HG03139 (cell line): Measurements from ENCODE around the gene CEP128.
"Not testable (repeated sequence)": the region's sequence is repeated elsewhere in the genome, so short reads cannot be mapped to it uniquely, and the experiment has no call there.

Experiments used
- ATAC-seq: cut with Tn5 transposase; IDR thresholded peaks from one replicate; pipeline ENCODE4 v1.9.1; 2021; ENCODE audit not compliant: unreplicated experiment

Gene CEP128

DNA sequence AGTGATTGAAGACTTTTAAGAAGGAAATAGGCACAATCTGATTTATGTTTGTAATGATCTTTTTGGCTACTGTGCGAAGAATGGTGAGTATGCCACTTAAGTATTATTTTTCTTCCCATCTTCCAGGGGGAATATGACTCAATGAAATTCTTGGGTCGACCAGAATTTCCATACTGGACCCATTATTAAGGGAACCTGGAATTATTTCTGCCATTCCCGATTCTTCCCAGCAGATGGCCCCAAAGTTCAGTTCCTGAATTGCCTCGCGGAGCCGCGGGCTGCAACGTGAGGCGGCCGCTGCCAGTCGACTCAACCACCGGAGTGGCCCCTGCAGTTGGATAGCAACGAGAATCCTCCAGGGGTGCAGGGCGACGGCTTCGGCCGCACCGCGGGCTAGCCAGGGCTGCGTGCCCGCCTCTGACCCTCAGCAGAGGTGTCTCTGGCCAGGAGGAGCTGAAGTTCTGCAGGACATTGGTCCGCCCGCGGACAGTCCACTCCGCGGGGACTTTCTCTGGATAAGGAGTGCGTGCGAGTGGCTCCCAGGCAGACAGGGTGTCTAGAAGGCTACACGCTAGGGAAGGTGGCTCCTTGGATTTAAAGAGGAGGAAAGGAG lies 13.3 kb upstream of the CEP128 start:
- ATAC-seq, result no peak

DNA sequence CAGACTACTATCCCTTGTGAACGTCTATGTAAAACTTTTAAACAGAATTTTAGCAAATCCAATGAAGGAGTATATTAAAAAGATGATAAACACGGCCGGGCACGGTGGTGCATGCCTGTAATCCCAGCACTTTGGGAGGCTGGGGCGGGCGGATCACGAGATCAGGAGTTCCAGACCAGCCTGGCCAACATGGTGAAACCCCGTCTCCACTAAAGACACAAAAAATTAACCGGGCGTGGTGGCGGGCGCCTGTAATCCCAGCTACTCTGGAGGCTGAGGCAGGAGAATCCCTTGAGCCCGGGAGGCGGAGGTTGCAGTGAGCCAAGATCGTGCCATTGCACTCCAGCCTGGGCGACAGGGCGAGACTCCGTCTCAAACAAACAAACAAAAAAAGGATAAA lies 11.7 kb upstream of the CEP128 start:
- ATAC-seq, result not testable (repeated sequence)

DNA sequence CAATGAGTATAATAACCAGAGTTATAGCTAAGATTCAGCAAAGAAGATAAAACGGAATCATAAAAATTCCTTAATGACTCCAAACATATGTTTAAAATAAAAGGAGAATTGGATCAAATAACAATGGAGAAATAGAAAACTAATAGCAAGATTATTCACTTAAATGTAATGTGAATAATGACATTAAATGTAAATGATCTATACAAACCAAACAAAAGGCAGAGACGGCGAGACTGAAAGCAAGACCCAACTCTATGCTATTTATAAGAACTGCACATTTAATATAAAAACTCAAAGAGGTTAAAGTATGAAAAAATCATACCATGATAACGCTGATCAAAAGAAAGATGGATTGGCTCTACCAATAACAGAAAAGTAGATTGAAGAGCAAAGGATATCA lies 10.0 kb upstream of the CEP128 start:
- ATAC-seq, result no peak

DNA sequence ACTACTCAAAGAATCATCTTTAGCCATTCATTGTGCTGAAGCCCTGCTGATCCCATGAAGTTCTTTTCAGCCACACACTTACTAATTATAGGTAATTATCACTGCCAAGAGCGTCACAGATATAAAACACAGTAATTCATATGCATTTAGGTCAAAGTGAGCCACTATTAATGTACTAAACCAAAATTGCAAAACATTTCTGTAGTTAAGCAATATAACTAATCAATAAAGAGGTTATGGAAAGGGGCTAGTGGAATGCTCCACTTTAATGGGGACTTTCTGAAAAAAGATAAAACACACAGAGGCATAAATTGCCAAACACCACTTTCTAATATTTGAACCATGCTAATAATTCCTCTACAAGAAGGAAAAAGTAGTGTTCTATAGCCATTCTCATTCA lies 6.8 kb upstream of the CEP128 start:
- ATAC-seq, result no peak

DNA sequence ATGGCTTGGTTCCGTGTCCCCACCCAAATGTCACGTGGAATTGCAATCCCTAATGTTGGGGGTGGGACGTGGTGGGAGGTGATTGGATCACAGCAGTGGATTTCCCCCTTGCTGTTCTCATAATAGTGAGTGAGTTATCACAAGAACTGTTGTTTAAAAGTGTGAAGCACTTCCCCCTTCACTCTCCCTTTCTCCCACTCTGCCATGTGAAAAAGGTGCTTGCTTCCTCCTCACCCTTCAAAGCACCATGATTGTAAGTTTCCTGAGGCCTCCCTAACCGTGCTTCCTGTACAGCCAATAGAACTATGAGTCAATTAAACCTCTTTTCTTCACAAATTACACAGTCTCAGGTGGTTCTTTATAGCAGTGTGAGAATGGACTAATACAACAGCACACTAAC lies 5.3 kb upstream of the CEP128 start:
- no peak for ATAC-seq

DNA sequence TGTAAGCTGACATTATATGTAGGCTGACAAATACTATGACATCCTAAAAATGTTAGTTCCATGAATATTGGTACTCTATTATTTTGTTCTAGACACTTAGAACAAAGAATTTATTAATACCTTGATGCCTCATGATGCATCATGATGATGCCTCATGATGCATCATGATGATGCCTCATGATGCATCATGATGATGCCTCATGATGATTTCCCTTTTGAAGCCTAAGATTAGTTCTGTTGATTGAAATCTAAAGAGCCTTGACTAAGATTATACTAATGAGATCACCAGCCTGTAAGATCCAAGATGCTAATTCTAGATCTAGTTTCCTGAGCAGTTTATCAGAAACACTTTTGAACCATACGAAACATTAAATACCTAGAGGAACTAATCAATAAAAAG lies 4.6 kb upstream of the CEP128 start:
- ATAC-seq, result no peak

DNA sequence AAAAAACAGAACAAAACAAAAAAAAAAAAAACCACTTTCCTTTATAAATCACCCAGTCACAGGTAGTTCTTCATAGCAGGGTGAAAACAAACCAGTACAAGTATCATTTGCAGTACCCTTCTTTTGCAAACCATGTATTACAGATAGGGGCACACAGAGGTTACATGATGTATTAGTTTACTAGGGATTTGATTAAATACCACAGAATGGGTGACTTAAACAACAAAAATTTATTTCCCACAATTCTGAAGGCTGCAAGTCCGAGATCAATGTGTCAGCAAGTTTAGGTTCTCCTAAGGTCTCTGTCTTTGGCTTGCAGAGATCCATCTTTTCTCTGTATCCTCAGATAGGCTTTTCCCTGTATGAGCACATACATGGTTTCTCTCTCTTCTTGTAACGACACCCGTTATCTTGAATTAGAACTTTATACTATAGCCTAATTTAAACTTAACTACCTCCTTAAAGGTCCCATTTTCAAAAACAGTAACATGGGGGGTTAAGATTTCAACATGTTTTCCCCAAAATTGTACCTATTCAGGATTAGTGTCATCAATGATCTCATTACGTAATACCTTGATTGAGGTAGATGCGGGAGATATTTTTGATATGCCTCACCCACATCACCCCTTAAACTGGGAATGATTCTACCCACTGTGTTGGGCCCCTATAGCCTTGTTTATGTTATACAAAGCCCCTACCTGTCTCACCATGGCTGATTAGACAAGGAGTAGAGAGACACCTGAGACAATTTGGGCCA lies 3.5 kb upstream of the CEP128 start:
- ATAC-seq, result no peak

DNA sequence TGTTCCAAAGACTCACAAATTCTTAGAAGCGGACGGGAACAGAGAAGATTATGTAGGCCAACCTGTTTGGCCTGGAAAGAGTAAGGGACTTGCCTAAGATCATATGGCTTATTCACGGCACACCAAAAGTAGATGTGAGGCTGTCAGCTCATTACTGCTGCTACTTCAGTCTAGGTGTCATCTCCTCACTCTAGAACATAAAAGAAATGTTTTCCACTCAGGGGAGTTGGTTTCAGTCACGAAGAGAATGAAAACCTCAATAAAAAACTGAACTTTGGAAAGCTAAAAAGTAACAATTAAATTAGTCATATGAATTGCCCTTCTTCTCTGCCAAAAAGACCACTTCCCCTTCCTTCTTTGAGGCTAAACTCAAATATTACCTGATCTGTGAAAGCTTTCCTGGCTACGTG lies 658 bp upstream of the CEP128 start:
- peak; percentile 11 for ATAC-seq

DNA sequence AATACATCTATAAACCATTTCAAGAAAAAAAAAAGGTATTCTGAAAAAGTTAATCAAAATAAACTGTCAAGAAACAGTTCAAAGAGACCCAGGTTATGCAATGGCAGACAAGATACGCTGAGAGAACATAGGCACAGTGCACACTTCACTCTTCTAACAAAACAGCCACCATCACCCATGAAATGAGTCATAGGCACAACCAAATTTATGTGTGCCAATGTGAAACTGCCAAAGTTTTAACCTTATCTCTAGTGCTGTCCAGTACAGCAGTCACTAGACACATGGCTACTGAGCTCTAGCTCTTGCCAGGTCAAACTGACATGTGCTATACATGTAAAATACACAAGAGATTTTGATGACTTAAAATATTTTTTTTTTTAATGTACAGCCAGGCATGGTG lies 1.4 kb downstream of the CEP128 start:
- peak; percentile 23 for ATAC-seq

DNA sequence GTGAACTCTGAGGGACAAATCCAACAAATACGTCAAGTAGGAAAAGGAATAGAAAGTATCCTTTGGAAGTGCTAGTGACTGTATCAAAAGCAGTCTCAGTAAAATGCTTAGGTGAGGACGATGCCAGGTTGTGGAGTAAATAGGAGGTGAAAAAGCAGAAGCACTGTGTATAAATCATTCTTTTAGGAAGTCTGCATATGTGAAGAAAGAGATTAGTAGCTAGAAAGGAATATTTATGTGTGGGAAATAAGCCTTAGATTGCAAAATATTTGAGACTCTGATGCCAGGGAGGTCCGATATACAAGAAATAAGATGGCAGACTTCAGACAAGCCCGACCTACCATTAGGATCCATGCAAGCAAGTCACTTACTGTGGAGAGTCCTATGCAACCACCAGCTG lies 7.9 kb downstream of the CEP128 start:
- ATAC-seq, result no peak

DNA sequence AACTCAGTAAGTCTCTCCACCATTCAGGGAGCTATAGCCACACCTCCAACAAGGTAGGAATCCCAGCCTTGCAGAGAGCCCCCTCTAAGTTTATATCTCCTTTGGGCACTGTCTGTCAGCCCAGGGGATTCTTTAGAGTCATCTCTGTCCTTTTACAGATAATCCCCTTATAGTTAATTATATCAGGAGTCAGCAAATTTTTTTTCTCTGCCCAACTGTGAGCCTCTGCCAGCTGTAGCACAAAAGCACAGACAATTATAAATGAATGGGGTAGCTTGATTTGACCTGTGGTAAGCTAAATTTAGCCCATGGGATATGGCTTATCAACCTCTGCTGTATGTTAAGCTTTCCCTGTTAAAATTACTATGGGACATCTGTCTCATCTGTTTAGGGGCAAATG lies 8.3 kb downstream of the CEP128 start:
- ATAC-seq, result no peak

DNA sequence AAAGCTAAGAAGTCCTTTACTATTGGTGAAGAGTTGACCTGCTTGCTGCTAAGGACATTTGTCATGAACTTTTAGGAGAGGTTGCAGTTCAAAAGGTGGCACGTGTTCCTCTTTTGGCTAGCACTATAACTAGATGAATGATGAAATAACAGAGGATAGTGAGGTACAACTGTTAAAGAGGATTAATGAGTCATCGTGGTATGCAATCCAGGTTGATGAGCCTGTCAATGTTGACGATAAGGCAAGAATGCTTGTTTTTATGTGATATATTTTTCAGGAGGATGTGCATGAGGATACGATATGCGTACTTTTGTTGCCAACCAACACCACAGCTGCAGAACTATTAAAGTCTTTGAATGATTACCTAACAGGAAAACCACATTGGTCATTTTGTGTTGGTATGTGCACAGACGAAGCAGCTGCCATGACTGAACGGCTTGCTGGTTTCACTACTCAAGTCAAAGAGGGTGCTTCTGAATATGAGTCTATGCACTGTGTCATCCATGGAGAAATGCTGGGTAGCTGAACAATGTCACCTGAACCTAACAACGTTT lies 10.6 kb downstream of the CEP128 start:
- peak; percentile 98 for ATAC-seq

DNA sequence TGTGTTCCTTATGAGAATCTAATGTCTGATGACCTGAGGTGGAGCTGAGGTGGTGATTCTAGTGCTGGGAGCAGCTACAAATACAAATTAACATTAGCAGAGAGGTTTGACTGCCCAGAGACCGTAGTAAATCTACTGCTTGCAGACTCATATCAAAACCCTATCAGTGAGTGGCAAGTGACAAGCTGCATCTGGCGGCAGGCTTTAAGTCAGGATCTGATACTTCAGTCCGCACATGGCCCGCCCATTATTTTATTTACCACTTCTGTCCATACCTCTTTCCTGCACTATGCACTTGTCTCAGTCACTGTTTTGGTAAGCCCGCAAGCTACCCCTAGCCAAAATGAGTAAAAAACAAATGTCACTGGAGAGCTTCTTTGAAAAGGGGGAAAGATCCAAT lies 11.4 kb downstream of the CEP128 start:
- ATAC-seq, result no peak

DNA sequence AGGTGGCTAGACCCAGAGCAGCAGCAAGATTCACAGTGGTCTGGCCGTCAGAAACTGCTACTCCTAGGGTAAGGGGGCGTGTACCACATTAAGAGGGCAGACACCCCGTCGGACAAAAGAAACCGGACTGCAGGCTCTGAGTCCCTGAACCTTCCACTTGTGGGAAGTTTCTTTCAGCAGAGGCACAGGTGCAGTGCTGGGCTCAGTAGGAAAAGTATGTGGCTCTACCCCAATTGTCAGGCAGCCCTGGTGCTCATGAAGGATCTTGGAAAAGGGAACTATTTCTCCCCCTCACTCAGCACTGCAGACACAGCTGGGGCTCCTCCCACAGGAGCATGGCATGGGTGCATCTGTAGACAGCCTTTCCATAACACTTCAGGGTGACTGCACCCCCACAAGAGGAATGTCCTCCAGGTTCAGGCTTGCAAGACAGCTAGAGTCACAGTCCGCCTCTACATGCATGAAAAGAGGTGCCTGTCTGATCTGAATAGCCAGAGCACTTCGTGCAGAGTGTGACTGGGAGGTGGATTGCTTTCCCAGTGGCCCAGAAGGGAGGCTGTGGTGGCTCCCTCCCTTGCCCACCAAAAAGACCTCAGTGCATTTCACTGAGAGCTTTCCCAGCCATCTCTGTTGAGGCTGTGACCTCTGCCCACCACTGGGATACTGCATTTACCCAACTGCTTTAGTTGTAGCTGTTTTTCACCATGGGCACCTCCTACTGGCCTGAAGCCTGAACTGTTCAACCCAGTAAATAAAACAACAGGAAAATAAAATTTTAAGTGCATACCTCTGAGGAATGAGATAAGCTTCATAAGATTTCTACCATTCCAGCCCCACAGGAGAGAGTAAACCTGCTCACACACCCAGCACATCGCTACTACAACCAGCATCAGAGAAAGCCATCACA lies 14.2 kb downstream of the CEP128 start:
- no peak for ATAC-seq

DNA sequence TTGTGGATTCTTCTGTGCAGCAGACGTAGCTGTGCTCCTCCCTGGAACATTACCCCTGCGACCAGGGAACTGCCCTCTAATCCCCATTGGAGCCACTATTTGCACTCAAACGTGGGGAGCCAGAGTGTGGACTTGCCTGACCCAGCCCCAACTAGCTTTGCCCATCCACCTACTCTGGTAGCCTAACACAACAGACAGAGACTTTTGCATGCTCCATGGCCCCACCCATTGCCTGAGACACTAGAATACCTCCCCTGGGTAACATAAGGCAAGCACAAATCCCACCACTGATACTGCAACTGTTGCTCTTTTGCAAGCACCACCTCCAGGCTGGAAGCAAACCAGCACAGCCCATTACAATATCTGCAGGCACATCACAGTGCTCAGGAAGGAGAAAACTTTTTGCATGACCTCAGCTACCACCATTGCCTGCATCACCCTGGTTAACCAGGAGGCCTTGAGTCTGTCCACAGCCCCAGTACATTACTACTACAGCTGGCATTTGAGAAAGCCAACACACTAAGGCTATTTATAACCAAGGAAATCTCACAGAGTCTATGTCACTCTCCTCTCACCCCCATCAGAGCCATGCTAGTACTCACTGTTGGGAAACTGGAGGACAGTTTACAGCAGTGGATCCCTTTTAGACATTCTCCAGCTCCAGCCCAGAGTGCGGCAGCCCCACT lies 15.0 kb downstream of the CEP128 start:
- no peak for ATAC-seq

DNA sequence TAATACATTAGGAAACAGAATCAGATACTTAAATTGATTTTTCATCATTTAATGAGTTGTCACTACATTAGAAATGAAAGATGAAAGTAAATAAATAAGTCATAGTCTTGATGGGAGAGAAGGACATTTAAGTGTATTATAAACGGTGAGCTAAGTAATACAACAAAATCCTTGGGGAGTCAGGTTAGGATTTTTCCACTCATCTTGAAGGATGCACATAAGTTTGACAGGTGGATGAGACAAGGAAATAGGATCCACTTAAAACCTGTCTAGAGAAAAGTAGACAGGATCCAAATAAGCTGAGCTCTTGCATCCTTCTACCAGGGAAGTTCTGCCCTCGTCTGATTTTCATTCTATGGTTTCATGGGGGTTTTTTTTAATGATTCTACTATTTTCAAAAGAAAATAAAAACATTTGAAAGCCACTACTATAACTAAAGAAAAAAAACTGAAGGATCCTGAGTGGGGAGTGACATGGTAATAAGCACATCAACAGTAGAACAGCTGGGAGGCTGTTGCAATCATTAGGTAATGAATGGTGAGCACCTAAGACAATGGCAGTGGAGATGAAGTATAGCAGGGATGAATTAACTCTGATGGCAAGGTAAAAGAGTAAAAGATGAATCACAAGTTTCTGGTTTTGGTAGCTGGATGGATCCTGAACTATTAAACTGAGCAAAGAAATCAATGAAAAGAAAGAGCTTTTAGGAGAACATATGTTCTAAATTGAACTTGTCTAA lies 17.0 kb downstream of the CEP128 start:
- ATAC-seq, result no peak

DNA sequence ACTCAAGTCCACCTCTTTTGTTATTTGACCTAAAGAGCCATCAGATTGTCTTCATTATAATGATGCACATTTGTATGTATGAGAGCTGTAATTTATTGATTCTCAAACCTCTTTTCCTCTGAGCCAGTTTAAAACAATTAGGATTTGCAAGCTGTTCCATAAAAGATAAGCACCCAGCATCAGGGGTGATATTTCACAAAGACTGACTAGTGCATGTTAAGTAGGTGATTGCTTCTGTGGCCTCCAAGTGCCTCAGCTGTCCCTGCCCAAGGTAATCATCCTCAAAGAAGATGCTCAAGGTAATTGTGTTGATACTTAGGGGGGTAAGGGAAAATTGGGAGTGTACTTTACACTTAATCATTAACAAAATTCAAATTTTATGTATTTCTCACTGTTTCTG lies 18.2 kb downstream of the CEP128 start:
- no peak for ATAC-seq

DNA sequence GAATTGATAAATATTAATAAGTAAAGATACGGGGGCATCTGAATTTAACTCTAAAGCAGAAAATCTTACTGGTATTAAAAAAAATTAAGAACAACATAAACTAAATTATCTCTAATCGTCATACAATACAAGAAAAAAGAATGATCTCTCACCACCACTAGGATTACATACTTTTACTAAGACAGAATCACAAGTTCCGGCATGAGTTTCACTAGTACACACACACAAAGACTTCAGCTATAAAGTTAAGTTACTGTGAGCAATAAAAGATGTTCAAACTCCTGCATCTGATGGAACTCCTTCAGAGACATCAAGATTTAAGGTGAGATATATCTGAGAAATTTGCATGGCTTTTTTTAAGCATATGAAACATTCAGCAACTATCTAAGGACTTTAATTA lies 21.9 kb downstream of the CEP128 start:
- no peak for ATAC-seq

DNA sequence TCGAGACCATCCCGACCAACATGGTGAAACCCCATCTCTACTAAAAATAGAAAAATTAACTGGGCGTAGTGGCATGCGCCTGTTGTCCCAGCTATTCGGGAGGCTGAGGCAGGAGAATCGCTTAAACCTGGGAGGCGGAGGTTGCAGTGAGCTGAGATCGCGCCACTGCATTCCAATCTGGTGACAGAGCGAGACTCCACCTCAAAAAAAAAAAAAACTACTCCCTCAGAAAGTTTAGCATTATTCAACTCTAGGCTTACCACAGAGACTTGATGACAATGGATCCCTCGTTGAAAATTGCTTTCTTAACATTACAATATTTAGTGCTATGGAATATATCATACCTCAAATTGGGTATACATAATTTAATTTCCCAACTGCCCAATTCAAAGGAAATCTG lies 29.5 kb downstream of the CEP128 start:
- not testable (repeated sequence) for ATAC-seq

DNA sequence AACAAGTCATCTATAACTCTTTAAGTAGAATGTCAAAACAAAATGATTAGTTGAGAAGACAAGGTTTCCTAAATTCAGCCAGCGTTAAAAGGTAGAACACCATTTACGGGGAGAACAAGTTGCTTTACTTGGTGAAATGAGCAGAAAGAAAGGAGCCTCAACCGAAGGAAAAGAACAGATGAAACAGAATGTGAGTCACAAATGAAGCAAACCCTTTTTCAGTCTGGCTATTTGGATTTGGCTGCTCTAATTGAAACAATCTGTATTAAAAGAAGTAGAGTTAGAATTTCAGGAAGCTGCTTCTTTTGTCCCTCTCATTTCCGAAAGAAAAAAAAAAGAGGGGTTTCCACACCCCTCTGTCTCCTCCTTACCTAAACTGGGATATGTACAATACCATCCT lies 34.6 kb downstream of the CEP128 start:
- ATAC-seq, result no peak
